Amniotic epithelial cell (primary cell): Measurements from ENCODE around the gene ESPN.
"Not testable (repeated sequence)": the region's sequence is repeated elsewhere in the genome, so short reads cannot be mapped to it uniquely, and the experiment has no call there.

Experiments used
- DNase-seq: peaks from one replicate; pipeline ENCODE4 v3.0.0-alpha.2; 2010; ENCODE audit warnings: low read depth

Gene ESPN

DNA sequence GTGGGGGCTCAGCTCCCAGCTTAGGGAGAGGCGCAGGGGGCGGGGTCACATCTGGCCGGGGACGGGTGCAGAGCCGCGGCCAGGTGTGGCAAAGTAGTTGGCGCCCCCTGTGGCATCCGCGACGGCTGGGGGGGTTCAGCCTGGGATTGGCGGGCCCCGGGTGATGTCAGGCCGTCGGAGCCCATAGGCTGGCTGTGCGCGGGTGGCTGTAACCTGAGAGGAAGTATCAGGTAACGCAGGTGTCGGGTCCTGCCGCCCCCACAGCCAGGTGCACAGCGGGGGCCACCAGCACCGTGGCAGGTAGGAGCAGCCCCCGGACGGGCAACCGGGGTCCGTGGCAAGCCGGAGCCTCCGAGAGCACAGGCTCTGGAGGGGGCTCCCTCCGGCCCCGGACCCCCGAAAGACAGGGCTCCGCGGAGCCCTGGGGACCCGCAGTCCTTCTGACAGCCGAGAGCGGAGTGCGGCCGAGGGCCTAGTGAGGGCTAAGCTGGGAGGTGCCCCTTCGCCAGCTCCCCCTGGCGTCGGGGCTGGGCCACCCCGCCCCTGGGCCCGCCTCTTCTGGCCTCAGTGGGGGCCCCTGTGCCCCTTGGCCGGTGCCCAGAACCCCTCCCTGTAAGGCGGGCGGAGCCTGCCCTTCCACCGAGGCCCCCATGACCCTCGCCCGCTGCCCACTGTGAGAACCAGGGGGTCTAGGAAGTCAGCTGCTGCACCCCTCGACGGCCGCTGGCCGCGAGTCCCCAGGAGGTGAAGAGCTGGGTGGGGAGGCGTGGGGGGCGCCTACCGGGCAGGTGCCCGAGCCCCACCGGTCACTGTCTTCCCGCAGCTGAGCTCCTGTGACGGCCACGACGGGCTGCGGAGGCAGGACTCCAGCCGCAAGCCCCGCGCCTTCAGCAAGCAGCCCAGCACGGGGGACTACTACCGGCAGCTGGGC, 23.5 kb downstream of the ESPN start:
- DNase-seq: no peak

DNA sequence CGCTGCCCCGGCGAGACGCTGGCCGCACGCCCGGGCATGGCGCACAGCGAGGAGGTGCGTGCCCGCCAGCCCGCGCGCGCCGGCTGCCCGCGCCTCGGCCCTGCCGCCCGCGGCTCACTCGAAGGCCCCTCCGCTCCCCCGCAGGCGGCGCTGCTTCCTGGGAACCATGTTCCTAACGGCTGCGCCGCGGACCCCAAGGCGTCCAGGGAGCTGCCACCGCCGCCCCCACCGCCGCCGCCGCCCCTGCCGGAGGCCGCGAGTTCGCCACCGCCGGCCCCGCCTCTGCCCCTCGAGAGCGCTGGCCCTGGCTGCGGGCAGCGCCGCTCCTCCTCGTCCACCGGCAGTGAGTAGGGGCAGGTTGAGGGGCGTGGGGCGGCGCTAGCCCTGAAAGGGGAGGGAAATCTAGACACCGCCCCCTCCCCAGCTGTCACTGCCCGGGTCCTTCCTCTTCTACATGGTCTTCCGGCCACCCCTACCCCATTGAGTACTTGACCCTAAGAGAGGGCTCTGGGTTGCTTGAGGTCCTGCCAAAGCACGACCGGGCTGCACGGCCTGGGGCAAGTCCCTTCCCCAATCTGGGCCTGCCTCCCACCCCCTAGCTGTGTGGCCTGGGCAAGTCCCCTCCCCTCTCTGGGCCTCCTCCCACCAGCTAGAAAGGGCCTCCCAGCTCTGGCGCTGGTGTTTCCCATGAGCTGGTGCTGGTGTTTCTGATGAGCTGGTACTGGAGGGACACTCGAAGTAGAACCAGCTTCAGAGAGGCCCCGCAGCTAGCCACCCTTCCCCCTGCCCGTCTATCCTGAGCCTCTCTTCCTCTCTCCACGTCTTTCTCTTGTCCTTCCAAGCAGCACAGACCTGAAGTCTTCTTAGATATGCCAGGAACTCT, 24.4 kb downstream of the ESPN start:
- no peak for DNase-seq

DNA sequence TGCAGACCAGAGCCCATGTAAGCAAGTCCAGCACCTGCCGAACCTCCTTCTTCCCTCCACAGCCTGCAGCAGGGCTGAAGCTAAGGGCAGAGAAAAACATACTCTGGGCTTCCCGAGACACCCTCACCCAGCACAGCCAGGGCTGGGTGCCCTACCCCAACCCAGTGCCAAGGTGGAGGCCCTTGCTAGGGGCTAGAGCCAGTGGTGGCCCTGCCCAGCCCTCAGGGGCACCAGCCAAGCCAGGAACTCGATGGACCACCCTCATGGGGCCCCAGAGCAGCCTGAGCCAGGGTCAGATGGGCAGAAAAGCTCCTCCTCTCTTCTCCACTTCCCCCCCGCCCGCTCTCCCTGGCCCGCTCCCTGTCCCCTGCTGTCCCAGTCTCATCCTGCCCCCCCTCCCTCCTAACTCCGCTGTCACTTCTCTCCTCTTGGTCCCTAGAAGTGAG, 25.5 kb downstream of the ESPN start:
- no peak for DNase-seq

DNA sequence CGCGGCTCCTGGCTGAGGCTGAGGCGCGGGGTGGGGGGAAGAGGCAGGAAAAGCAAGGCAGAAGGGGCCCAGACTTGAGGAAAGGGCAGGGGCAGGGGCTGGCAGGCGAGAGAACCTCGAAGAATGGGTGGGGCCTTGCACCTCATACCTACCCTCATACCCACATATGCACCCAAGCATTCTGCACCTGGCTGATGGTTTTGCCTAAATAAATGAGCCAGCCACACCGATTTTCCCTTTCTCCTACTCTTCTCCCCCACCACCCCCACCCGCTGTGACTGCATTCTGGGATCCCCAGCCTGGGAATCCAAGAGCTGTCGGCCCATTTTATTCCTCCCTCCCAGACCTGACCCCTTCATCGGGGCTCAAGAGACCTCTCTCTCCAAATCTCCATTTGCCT, 25.9 kb downstream of the ESPN start:
- DNase-seq: not testable (repeated sequence)

DNA sequence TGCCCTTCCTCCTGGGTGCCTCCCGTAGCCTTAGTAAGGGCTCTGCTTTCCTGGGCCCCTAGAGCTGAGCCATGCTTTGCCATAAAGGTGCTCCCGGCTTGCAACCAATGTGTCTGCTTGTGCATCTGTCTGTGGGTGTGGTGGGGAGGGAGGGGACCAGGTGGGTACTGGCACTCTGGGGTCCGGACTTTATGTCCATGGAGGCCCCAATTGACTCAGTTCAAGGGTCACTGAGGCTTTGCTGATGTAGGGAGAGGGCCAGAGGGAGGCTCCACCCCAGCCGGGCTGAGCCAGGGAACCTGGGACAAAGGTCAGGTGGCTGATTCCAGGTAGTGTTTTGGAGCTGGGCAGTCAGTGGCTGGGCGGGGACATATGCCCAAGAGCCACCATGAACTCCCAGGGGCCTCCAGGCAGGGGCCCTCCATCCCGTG, 26.4 kb downstream of the ESPN start:
- DNase-seq: no peak

DNA sequence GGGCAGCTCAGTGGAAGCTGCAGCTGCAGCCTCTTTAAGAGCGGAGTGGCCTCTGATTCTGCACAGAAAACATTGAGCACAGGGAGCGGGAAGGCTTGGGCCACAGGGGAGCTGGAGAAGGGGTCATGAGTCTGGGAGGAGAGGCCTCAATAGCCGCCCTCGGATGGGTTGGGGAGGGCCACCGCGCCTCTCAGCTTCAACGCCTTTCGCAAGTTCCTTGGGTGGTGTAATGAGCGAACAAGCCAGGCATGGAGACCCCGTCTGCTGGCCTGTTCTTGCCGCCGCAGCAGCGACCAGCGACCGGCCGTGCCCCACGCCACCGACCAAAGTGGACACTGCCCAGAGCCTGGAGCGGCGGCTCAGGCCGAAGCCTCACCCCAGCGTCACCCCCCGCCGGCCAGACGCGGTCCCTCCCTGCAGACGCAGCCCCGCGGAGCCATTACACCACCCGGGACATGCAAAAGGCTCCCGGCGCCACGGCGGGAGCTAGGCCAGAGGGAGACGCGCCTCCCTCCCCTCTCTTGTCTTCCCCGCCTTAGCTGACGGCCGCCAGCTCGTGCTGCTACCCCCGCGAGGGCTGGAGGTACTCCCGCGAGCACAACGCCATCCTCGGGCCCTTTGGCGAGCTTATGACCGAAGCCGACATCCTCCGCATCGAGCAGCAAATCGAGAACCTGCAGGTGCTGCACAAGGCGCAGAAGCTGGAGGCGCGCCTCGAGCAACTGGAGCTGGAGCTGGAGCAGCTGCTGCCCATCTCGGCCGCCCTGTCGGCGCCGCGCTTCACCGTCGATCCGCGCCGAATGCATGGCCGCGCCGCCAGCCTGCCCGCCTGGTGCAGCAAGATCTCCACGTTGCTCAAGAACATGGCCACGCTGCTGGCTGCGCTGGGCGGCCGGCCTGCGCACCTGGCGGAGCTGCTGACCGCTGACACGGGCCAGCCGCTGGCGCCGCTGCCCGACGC, 29.6 kb downstream of the ESPN start:
- not testable (repeated sequence) for DNase-seq

DNA sequence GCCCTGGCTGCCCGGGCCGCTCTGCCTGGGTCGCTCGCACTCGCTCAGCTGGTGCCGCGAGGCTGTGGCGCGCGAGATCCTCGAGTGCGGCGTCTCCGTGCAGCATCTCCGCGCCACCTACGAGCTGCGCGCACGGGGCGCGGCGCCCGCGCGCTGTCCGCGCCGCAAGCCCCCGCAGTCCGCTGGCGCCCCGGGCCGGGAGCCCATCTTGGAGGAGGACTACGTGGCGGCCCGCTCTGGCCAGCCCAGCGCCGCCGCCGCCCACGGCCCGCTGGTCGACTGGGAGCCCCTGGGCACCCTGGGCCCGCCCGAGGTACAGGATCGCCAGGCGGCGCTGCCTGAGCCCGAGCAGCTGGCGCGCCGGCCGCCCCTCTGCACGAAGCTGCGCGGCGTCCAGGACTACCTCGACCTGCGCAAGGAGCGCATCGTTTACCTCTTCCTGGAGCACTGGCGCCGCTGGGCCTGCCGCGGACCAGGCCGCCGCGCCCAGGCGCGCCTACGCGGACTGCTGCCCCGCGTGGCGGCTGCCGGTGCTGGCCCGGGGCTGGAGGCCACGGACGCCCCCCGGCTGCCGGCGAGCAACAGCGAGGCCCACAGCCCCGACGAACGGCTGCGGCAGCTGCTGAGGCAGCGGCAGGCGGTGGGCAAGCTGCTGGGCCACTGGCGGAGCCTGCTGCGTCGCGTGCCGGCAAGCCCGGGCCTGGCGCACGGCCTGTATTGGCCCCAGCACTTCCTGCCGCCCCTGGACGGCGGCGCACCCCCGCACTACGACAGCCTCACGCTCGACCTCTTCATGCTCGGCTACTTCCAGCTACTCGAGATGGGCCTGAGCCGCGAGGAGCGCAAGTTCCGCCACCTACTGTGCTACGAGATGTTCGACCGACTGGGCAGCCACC, 30.5 kb downstream of the ESPN start:
- no peak for DNase-seq

DNA sequence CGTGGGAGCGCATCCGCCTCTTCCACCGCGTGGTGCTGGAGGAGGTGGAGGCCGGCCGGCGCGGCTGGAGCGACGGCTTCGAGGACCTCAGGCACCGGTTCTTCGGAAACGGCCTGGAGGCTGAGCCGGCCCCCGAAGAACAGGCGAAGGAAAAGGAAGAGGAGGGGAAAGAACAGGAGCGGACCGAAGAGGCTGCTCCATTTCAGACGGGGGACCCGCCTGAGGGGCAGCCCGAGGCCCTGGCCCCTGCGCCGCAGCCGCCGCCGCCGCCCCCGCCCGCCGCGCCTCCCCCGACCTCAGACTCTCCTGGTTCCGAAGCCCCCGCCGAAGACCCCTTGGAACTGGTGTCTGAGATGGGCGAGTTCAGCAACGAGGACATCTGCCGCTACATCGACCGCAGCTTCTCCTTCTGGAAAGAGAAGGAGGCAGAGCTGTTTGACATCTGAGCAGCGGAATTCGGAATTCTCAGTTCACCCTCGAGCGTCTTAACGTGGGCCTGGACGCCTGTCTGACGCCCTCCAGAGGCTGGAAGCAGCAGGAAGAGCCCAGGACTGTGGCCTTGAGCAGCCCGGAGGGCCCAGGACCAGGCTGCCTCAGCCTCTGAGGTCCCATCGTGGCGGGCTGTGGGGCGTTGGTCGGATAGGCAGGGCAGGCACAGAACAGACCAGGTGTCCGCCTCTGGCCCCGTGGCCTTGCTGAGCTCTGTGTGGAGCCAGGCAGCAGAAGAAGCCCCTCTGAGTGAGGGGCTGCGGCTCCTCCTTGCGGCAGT, 31.4 kb downstream of the ESPN start:
- not testable (repeated sequence) for DNase-seq

DNA sequence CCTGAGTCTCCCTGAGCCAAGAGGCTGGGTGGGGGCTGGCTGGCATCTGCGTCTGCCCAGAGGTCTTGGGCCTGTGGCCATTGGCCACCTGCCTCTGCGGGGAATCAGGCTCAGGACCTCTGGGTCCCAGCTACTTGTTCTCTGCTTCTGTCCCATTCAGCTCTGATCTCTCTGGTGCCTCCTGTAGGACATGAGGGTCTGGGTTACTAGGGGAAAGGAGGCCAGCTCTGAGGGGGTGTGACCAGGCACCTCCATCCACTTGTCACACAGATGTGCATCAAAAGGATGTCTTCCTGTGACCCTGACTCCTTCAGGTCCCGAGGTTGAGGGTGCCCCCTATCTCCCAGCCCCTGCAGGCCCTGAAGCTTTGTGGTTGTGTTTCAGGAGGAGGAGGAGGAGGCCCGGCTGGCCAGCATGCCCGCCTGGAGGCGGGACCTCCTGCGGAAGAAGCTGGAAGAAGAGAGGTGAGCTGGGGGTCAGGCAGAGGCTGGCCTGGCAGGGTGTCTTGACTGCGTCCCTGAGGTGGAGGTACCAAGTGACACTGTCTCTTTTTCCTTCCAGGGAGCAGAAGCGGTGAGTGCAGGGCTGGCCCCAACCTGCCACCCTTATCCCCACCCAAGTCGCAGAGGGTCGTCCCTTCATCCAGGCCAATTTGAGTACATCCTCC, 32.4 kb downstream of the ESPN start:
- no peak for DNase-seq

DNA sequence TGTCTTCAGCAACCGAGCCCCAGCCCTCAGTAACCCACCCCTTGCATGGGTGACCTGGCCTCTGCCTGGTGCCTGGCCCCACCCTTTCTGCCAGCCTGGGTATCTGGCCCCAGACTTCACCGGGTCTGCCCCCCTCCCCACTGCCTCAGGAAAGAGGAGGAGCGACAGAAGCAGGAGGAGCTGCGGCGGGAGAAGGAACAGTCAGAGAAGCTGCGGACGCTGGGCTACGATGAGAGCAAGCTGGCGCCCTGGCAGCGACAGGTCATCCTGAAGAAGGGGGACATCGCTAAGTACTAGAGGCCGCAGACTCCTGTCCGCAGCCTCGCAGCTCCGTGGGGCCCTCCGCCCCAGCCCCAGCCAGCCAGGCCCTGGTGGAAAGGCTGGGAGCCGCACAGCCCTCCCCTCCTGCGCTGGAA, 35.3 kb downstream of the ESPN start:
- DNase-seq: no peak

DNA sequence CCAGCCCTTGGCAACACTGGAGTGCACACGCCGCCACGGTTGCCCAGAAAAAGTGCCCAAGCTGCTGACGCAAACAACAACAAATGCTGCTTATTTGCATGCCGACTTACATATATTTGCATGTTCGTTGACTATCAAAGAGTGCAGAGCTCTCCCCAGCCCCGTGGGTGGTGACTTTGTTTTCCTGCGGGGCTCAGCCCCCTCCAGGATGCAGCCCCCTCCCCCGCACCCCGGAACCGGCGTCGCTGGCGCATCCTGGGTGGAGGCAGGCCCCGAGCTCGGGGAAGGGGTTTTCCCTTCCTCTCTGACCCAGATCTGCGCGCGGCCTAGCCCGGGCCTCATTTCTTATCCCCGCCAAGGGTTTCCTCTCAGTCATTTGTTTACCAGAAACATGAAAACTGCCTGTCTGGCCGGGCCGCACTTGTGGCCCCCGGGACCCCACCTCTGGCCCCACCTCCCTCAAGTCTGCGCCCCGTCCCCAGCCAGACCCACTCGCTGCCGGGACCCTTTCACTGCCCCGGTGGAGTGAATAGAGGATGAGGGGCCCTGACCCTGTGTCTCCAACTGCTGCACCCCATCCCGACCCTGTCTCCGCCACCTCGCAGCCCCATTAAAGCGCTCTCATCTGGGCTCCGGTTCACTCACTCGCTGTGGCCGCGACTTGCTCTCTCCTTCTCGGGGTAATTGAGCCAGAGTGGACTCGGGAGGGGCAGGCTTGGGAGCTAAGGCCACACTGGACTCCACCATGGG, 35.9 kb downstream of the ESPN start:
- peak; percentile 19 for DNase-seq

DNA sequence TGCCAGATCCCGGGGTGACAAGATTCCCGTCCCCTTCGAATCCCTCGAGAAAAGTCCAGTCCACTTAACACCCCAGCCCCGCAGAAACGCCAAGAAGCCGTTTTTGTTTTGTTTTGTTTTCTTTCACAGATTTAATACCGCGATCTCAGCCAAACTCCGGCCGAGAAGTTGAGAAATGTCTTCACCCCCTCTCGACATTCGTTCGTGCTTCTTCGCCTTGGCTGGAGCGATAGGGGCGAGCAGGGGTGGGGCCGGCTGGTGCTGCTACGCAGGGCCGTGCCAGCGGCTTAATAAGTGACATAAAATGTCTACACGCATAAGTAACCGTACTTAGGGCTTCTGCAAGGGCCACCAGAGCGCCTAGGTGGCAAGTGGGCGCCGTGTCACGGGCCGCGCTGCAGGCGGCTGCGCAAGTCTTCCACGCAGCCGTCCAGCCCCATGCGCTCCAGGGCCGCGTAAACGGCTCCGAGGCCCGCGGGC, 36.5 kb downstream of the ESPN start:
- no peak for DNase-seq

DNA sequence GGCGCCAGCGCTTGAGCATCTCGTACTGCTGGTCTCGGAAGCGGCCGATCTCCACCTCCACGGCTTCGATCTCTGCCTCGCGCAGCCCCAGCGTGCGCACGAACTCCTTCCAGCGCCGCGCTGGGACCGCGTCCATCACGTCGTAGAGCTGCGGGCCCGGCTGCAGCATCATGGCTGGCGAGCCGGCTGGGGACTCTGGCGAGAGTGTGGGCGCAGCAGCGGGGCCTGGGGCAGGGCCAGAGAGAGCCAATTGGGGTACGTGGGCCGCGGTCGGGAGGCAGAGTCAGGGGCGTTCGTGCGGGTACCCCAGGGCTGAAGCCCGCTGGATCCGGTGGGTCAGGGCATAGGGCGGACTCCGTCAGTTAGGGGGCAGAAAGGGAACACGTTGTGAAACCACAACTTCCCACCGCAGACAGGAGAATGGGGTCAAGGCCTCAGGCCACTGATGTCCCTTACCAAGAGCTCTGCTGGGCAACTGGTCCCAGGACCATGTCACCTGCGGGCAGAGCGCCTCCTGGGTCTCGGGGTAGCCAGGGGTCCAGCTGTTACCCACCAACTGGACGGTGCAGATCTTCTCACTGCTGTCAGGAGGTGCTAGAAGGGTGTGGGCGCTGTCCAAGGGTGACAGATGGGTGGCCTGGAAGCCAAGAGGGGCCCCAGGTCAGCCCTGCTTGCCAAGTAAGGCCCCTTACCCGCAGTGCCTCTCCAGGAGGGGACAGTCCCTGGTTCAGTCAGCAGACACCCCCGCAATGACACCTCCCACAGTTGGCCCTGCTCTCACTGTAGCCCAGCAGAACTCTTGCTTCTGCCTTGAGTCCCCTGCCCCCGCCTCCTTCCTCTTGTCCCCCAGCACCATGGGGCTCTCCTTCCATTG, 37.2 kb downstream of the ESPN start:
- no peak for DNase-seq

DNA sequence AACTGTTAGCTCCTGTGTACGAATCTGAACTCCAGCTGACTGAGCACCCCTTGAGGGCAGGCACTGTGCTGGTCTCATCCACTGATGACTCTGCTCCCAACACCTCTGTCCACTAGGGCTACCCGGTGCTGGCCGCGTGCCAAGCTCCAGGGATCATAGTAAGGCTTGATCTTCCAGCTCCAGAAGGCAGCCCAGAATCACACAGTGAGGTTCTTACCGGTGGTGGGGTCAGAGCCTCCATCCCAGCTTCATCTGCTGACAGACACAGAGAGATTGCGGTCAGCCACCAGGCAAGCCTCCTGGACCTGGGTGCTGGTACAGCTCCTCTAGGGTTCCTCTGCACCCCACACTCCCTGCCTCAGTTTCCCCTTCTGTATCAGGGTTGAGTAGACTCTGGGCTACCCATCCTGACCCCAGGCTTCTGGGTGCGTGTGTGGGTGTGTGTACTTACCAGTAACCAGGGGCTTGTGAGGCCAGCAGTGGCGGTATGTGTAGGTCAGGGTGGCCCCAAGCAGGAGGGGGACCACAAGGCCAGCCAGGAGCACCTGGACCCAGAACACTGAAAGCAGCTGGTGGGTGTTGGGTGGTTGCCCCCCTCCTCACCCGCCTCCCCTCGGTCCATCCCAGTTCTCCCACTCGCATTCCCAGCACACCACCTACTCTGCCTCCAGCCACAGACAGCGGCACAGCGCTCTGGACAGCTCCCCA, 38.0 kb downstream of the ESPN start:
- no peak for DNase-seq

DNA sequence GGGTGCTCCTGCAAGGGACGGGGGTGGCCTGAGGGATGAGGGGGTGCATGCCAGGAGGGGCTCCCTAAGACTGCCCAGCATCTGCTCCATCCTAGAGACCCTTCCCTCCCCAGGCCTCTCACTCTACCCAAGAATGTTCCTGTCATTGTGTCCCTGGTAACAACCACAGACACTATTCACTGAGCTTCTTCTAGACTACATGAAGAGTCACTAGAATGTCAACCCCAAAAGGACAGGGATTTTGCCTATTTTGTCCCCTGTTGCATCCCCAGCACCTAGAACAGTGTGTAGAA, 38.5 kb downstream of the ESPN start:
- DNase-seq: no peak

DNA sequence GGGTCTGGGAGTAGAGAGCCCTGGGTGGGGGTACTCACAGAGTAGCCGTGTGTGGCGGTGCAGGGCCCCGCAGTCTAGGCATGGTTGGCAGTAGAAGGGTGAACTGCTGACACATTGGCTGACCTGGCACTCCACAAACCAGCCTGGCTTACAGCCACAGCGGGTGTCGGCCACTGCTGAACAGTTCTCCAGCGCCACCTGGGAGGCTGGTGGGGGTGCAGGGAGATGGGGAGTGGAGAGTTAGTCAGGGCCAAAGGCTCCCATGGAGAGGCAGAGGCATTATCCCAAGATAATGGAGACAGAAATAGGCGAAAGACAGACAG, 39.9 kb downstream of the ESPN start:
- DNase-seq: no peak

DNA sequence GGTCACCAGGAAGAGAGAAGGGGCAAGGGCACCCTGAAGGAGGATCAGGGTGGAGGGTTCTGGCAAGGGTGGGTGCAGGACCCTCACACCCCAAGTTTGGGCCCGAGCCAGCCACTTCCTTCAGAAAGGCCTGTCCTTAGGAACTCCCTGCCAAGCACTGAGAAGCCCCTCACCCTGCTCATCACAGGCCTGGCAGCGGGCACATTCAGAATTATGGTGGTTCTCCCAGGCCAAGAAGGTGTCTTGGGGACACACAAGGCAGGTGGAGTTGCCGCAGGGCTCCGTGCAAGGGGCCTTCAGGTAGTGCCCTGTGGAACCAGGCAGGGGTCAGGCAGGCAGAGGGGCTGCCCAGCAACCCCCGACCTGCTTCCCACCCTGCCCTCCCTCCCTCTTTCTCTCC, 40.3 kb downstream of the ESPN start:
- DNase-seq: no peak
